8988T (cell line): ENCODE results near the gene LRRC37A2.
"Not testable (repeated sequence)": the region's sequence is repeated elsewhere in the genome, so short reads cannot be mapped to it uniquely, and the experiment has no call there.

Source experiments
- DNase-seq: peaks from one replicate; pipeline ENCODE4 v3.0.0; 2011

Gene LRRC37A2

GRCh38 chr17:46598344-46598931 is 86.2 kb downstream of the LRRC37A2 start:
- not testable (repeated sequence) for DNase-seq

GRCh38 chr17:46600767-46601166 is 88.5 kb downstream of the LRRC37A2 start:
- DNase-seq, result not testable (repeated sequence)

DNA sequence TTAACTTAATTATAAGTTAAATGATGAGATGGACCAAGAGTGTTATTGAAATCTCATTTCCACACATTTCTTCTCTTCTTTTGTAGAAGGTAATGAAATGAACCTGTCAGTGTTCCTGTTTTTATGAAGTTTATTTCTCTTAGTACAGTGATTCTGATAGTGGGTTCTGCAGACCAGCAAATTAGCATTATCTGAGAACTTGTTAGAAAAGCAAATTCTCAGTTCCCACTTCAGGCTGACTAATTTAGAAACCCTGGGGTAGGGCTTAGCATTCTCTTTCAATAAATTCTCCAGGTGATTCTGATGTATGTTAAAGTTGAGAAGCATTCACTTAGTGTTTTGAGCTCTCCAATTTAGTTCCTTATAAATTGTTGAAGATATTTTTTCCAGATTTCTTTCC is 90.9 kb downstream of the LRRC37A2 start:
- not testable (repeated sequence) for DNase-seq
